Measurements from ENCODE around the gene TP73. TPM values are rescaled to one million over a fixed set of nuclear protein-coding genes. Genes with fewer than 3 reads are reported as not detected.
A peak's percentile ranks its signal among the peaks of the same experiment; 100 is the strongest.

TP73 gene
- total and polyA plus RNA-seq, 2 experiments from 2014 or later: not detected

DNA sequence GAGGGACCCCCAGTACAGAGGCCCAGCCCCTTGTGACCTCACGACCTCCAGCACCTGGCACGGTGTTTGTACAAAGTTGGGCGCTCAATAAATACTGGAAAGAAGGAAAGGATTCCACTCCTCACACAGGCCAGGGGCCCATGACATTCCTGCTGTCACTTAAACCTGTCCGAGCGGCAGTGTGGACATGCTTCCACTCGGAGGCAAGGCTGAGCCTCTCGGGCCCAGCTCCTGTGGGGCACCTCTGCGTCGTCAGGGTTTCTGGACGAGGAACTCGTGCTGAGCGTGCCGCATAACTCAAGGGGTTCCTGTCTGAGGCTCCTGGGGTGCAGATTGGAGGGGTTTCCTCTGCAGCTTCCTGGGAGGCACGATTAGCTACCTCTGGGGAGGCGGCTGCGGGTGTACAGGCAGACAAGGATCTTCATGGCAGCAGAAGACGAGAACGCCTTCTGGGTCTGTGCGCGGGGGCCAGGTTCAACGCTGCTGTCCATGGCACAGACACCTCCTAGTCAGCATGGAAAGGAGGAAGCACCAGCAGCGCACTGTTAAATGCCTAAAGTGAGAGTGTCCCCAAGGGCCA is 116.6 kb downstream of the TP73 start:
- H3K36me3 ChIP-seq (ENCODE audit: low read depth): no peaks in the 10 kb centered on the region
- in situ Hi-C loops (cut with MboI): no loop called here
- H4K20me1 ChIP-seq (ENCODE audit: insufficient read depth): no peaks in the 10 kb centered on the region
- H3K4me2 ChIP-seq (ENCODE audit: unreplicated experiment): no peak overlapping the region
- no peak overlapping the region for H3K9ac ChIP-seq
- H2AFZ ChIP-seq: no peak overlapping the region
- H3K27ac ChIP-seq: no peak overlapping the region
- H3K4me1 ChIP-seq (ENCODE audit: insufficient read depth): no peaks in the 10 kb centered on the region
- peaks cover 3% of the 10 kb centered on the region; the same call in 1 of the 2 replicates for H3F3A ChIP-seq (ENCODE audit: insufficient read depth)
- H3K9me3 ChIP-seq (ENCODE audit: low read depth): no peaks in the 10 kb centered on the region
- no peaks in the 10 kb centered on the region for H3K79me2 ChIP-seq (ENCODE audit: insufficient read depth)
- DNase-seq: no peak
- H3K9me2 ChIP-seq (ENCODE audit: insufficient read depth): no peaks in the 10 kb centered on the region
- H3K4me3 ChIP-seq: no peak overlapping the region
- no peak for TF ChIP-seq EZH2 (IDR thresholded peaks at IDR 0.05; ENCODE audit: insufficient read depth, poor library complexity, severe bottlenecking)
- TF ChIP-seq EZH2phosphoT487 (IDR thresholded peaks at IDR 0.05; ENCODE audit: insufficient read depth, low read depth): no peak
- 89 to 91% methylated on average over 22 of the region's 22 CpGs for WGBS, 2 experiments (ENCODE audit: low coverage in 1 of 2, low lambda C conversion rate in 2 of 2, missing lambda C conversion rate in 2 of 2)
- peaks cover 13% of the 10 kb centered on the region; the same call in 1 of the 2 replicates for H3K27me3 ChIP-seq (replicated peaks; ENCODE audit: insufficient read depth)

DNA sequence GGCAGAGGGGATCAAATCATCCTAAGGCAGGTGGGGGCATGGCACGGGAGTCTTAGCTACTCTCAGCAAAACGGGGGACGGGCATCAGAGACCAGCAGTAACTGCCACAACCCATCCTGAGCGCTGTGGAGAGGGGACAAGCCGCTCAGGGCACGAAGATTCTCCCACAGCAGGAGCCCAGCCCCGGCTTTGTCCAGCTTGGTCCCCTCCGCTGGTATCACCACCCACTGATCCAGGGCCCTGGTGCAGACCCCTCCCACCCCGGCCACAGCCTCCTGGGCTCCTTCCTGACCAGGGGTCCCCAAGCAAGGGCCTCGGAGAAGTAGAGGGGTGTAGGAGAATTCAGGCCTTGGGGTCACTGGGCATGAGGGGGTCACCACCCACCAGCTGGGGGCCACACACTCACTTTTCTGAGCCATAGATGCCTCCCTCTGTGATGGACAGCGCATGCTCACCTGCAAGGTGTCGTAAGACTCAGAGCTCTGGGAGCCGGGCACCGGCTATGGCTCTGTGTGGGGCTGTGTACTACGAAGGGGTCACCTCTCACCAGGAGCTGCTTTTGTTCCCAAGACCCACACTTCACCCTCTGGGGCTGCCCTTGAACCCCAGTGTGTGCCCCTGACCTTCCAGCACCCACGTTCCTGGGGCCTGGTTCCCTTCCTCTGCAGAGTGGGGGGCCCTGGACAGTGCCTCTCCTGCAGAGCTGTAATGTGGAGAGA is 117.9 kb downstream of the TP73 start:
- Histone ChIP-seq H3K9me3 (ENCODE audit: low read depth) (no peaks in the 10 kb centered on the region), H2AFZ (no peak overlapping the region), H3K79me2 (ENCODE audit: insufficient read depth) (no peaks in the 10 kb centered on the region), H3K27ac (no peak overlapping the region), H4K20me1 (ENCODE audit: insufficient read depth) (no peaks in the 10 kb centered on the region), H3K4me1 (ENCODE audit: insufficient read depth) (no peaks in the 10 kb centered on the region), H3K9ac (no peak overlapping the region), H3K9me2 (ENCODE audit: insufficient read depth) (no peaks in the 10 kb centered on the region), H3K27me3 (replicated peaks; ENCODE audit: insufficient read depth) (peaks cover 11% of the 10 kb centered on the region; the same call in 1 of the 2 replicates), H3K4me2 (ENCODE audit: unreplicated experiment) (no peak overlapping the region), H3K36me3 (ENCODE audit: low read depth) (no peaks in the 10 kb centered on the region), H3K4me3 (no peak overlapping the region), H3F3A (ENCODE audit: insufficient read depth) (peaks cover 4% of the 10 kb centered on the region; the same call in 1 of the 2 replicates)
- 77 to 84% methylated on average over 16 of the region's 16 CpGs for WGBS, 2 experiments (ENCODE audit: low coverage in 1 of 2, low lambda C conversion rate in 2 of 2, missing lambda C conversion rate in 2 of 2)
- no peak for DNase-seq
- no peak for TF ChIP-seq EZH2 (IDR thresholded peaks at IDR 0.05; ENCODE audit: insufficient read depth, poor library complexity, severe bottlenecking)
- no peak for TF ChIP-seq EZH2phosphoT487 (IDR thresholded peaks at IDR 0.05; ENCODE audit: insufficient read depth, low read depth)
- in situ Hi-C loops (cut with MboI): no loop called here

DNA sequence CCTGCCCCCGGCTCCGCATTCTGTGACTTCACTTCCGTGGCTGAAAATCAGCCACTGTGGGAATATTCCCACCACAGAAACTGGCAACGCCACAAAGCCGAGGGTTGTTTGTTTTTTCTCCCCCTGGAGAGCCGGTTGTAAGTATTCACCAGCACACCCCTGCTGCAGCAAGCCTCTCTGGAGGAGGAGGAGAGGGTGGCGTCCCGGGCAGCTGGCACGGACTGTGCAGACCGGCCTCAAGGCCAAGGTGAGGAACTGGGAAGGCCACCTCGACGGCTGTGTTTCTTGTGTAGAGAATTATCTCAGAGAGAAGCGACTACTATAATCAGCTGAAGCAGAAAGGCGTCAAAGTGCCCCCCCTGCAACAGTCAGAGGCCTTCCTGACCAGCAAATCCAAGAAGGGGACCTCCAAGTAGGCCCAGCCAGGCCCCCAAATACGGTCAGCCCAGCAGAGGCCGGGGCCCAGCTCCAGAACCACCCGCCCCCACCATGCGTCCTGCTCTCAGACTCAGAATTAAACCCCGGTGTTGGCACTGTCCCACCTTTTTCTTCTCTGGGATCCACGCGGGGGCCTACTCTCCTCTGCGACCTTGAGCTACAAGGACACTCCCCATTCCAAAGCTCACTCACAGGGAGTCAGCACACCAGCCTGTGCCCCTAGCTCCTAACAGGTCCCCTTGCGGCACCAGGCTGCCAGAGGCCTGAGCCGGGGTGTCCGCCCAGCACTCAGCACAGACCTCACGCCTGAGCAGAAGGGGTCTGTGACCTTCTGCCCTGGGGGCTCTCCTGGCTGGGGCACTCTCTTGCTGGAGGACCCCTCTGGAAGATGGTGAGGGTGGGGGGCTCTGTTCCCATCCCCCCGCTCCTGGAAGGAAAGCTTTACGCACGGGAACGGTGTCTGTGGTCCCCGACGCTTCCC is 119.1 kb downstream of the TP73 start:
- no peaks in the 10 kb centered on the region for H3K79me2 ChIP-seq (ENCODE audit: insufficient read depth)
- H3K4me3 ChIP-seq: peak overlapping the region; percentile 59
- in situ Hi-C loops (cut with MboI): no loop called here
- H3K36me3 ChIP-seq (ENCODE audit: low read depth): no peaks in the 10 kb centered on the region
- no peaks in the 10 kb centered on the region for H3K9me2 ChIP-seq (ENCODE audit: insufficient read depth)
- H3K27ac ChIP-seq: no peak overlapping the region
- peak overlapping the region; percentile 67; the same call in 1 of the 2 replicates for H2AFZ ChIP-seq
- 0 out of 2 replicates have a peak, but pooled peaks cover 3% of the 10 kb centered on the region for H3K27me3 ChIP-seq (replicated peaks; ENCODE audit: insufficient read depth)
- no peak overlapping the region for H3K9ac ChIP-seq
- 50% methylated on average over 31 to 32 of the region's 32 CpGs for WGBS, 2 experiments (ENCODE audit: low coverage in 1 of 2, low lambda C conversion rate in 2 of 2, missing lambda C conversion rate in 2 of 2)
- no peaks in the 10 kb centered on the region for H4K20me1 ChIP-seq (ENCODE audit: insufficient read depth)
- peak overlapping the region; percentile 42 for H3K4me2 ChIP-seq (ENCODE audit: unreplicated experiment)
- H3K4me1 ChIP-seq (ENCODE audit: insufficient read depth): no peaks in the 10 kb centered on the region
- TF ChIP-seq EZH2phosphoT487 (IDR thresholded peaks at IDR 0.05; ENCODE audit: insufficient read depth, low read depth) (no peak), EZH2 (IDR thresholded peaks at IDR 0.05; ENCODE audit: insufficient read depth, poor library complexity, severe bottlenecking) (no peak)
- peaks cover 4% of the 10 kb centered on the region; the same call in 1 of the 2 replicates for H3F3A ChIP-seq (ENCODE audit: insufficient read depth)
- no peaks in the 10 kb centered on the region for H3K9me3 ChIP-seq (ENCODE audit: low read depth)
- peak; percentile 13 for DNase-seq

All from GM23248 (cell line).